Measurements from ENCODE around the gene RASA3.

DNA sequence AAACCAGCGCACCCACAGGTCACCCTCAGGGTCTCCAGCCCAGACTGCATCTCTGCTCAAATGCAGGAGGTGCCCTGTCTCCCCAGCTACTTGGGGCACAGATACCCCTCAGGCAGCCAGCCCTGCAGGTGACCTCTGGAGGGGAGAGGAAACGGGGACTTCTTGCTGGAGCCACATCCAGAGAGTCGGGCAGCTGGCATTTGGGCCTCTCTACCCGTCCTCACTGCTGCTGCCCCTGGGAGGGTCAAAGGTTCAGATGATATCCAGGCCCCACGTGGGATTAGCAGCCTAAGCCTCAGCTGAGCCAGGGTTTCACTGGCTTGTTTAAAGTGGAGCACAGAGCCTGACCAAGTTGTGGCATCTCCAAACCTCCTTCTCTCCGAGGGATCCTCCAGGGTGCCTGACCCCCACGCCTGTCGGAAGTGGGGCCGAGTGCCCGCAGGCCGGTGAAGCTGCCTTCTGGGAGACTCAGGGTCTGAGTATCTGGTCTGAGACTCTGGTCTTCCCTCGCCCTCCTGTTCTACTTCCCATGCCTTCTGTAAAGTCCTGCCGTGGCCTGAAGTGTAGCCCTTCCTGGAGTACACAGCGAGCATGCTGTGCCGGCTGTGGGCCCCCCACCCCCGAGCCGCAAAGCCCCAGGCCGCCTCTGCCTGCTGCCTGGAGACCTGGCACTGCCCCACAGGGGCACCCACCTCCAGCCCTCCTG is 2.1 kb downstream of the RASA3 start:
- TF ChIP-seq CTCF (IDR thresholded peaks at IDR 0.05) (no peak), POLR2AphosphoS5 (IDR thresholded peaks at IDR 0.05) (no peak), POLR2A (IDR thresholded peaks at IDR 0.05) (no peak)

Data from sigmoid colon (tissue), 4 donors.